ENCODE data around the gene UBE2V1.
A peak's percentile ranks its signal among the peaks of the same experiment; 100 is the strongest.
"Not testable (repeated sequence)": the region's sequence is repeated elsewhere in the genome, so short reads cannot be mapped to it uniquely, and the experiment has no call there.

Gene UBE2V1

GRCh38 chr20:50113420-50114224 lies 672 bp upstream of the UBE2V1 start:
- peak; percentile 40 for DNase-seq

DNA sequence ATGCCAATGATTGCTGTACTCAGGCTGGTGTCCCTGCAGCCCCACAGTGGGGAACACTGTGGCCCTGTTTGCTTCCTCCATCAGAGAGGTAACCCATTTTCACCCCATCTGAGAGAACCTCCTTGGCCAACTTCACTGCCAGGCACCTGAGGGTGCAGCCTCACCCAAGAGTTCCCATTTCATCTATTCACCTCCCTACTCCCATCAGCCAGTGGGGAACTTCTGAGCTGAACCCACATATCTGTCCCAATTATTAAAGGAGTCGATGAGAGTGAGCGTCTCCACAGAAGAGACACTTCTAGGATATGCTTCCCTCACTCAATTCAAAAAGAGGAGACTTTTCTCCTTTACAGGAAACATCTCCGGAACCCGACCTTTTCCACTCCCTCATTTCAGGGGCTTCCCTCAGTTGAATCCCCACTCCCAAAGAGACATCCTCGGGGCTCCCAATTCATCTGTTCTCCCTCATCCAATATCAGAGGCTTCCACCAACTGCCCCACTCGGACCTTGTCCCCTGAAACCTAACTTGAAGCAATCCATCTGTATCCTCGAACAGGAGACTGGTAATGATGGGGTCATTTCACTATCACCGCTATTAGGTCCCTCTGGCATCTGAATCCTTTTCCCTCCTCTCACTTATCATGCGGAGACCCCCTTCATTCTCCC lies 988 bp downstream of the UBE2V1 start:
- DNase-seq: no peak

GRCh38 chr20:50111120-50111828 lies 1.7 kb downstream of the UBE2V1 start:
- no peak for DNase-seq

- peak; percentile 21 for DNase-seq
These were observed 2.6 kb downstream of the UBE2V1 start for GRCh38 chr20:50110141-50111047.

DNA sequence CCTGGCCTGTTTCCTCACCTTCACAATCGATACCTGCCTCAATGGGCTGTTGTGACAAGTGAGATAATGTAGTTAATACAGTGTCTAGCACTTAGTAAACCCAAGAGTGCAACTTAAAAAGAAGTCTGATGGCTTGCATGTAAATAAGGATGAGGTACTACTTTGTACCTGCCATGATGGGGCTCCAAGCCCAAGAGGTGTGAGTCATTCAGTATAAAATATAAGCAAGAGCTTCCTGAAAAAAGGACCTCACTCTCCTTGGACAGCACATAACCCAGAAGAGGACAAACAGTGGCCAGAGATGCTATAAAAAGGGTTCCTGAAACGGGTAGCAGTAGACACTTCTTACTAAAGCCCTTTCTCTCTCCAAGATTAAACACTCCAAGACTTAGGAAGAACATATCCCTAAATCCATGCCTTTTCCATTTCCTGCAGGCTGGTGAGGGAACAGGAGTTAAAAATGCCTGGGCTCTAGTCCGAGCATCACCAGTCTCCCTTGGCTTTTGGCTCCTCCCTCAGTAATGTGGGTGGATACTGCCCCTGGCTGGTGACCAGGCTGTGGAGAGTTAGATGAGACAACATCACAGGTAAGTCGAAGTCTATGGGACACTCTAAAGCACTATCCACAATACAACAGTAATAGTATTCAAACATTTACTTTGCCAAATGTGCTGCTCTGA lies 4.3 kb downstream of the UBE2V1 start:
- no peak for DNase-seq

DNA sequence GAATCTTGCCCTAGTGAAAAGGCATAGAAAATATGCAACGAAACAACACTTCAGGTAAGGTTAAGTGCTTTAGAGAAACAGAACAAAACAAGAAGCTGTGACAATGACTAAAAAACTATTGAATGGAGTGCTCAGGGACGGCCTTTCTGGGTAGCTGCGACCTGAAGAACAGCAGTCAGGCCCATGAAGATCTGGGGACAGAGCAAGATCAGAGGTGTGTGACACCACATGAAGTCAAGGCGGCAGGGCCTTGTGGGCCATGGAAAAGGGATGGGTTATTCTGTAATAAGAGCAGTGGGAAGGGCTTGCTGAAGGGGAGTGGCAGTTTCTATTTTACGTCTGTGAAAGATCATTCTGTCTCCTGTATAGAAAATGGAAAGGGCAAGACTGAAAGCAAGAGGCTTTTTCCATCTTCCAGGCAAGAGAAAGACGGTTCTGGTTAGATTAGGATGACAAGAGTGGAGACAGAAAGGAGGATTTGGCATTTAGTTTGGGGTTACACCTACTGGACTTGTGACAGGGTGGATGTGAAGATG lies 5.1 kb downstream of the UBE2V1 start:
- no peak for DNase-seq

DNA sequence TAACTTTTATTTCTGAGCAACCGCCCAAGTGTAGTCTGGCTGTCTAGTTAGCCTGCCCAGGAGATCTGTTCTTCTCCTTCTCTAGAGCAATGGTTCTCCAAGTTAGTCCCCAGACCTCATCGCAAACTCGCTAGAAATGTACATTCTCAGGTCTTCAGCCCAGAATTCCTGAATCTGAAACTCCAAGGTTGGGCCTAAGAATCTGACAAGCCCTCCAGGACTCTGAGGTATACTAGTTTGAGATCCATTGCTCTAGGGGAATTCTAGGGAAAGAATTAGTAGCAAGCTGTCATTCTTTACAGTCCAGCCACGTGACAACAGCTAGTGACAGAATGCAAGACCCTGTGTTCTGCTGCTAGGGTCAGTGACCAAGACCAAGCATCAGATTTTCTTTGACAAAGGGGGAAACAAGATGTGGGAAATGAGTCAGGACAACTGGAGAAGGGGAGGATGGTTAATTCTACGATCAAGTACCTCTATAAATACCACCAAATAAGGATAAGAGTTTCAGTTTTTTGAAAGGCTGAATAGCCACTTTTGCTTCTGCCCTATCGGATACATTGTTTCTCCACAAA lies 5.8 kb downstream of the UBE2V1 start:
- DNase-seq: no peak

GRCh38 chr20:50106669-50107068 lies 6.3 kb downstream of the UBE2V1 start:
- DNase-seq: not testable (repeated sequence)

GRCh38 chr20:50103464-50104107 lies 9.4 kb downstream of the UBE2V1 start:
- not testable (repeated sequence) for DNase-seq

DNA sequence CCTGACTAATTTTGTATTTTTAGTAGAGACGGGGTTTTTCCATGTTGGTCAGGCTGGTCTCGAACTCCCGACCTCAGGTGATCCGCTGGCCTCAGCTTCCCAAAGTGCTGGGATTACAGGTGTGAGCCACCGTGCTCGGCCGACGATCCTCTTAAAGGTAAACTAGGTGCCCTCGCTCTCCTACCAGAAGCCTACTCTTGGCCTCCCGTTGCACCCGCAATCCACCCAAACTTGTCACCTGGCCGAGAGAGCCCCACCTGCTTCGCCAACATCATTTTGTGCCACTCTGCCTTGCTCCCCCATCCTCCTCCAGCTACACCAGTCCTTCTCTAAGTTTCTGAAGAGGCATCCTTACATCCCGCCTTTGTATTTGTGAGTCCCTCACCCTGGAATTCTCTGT lies 10.4 kb downstream of the UBE2V1 start:
- not testable (repeated sequence) for DNase-seq

DNA sequence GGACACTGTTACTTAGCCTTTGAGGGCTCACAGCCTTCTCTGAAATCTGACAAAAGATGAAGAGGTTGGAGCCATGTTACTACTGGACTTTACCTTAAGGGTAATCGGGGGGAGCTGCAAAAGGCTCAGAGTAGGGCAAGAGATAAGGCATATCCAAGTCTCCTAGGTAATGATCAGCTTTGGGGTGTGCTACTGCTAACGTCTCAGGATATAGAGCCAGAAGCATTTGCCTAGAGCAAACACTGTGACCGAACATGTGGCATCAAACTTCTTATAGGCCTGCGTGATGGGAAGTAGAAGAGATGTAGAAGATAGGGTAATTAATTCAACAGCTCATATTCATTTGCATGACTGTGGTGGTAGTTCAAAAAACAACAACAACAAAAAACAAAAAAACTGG lies 11.1 kb downstream of the UBE2V1 start:
- no peak for DNase-seq

DNA sequence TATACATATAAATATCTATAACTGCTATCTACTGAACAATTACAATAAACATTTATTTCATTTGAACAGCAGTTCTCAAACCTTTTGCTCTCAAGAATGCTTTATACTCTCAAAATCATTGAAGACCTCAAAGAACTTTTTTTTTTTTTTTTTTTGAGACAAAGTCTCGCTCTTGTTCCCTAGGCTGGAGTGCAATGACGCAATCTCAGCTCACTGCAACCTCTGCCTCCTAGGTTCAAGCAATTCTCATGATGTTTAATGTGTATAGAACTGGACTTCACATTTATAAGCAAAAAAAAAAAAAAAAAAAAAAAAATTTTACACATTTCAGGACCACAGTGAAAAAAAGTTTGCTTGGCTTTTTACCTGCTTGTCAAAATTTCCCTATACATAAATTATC lies 11.7 kb downstream of the UBE2V1 start:
- DNase-seq: no peak

DNA sequence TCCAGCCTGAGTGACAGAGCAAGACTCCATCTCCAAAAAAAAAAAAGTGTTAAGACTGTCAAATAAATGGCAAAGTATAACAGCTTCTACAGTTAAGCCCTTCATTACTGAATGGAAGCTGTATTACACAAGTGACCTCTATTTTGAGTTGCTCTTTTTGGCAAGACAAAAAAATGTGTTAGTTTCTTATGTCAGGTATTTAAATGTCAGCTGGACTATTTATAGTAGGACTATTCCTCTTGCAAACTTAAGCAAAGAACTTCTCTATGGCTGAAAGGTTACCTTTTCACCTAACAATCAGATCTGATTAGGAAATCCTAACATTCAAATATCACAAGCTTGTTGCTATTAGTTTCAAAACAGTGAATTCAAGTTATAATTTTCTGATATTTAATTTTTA lies 12.4 kb downstream of the UBE2V1 start:
- no peak for DNase-seq

GRCh38 chr20:50099565-50099991 lies 13.4 kb downstream of the UBE2V1 start:
- DNase-seq: peak; percentile 18

DNA sequence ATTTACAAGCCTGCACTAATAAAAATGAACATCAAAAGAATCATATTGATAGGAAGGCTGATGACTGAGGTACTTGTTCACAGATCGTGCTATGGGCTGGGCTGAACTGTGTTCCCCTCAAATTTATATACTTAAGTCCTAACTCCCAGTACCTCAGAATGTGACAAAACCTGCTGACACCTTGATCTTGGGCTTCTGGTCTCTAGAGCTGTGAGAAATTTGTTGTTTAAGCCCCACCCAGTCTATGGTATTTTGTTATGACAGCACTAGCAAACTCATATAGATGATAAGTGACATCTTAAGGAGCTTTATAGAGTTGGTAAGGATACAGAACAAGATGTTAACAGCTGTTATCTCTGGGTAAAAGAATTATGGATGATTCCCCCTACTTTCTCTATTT lies 13.8 kb downstream of the UBE2V1 start:
- DNase-seq: no peak

DNA sequence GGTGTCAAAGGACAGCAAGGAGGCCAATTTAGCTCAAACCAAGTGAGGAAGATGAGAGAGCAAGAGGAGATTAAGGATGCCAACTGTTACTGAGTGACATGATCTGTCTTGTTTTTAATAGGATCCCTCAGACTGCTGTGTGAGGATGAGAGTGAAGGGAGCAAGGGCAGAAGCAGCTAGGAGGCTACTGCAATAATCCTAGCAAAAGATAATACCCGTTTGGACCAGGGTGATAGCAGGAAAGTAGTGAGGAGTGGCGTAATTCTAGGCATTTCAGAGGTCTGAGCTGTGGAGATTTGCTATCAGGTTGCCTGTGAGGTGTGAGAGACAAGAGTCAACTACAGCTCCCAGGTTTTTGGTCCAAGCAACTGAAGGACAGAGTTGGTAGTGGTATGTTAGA lies 14.7 kb downstream of the UBE2V1 start:
- DNase-seq: peak; percentile 72

DNA sequence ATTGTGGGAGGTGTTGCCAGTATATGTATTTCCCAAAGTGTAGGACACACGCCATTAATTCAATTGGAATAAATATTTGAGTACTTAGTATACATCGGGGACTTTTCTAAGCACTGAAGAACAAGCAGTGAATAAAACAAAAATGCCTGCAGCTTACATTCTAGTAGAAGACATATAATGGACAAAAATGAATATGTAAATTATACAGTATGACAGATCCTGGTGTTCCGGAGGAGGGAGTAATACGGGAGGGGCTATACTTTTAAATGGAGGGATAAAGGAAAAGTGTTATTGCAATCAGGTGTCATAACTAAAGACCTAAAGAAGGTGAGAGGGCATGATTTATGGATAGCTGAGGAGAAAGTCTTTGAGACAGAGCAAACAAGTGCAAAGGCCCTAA lies 15.1 kb downstream of the UBE2V1 start:
- no peak for DNase-seq

- DNase-seq: no peak
These were observed 16.7 kb downstream of the UBE2V1 start for GRCh38 chr20:50096237-50096636.

GRCh38 chr20:50095476-50096078 lies 17.4 kb downstream of the UBE2V1 start:
- no peak for DNase-seq

GRCh38 chr20:50094522-50094921 lies 18.4 kb downstream of the UBE2V1 start:
- no peak for DNase-seq

DNA sequence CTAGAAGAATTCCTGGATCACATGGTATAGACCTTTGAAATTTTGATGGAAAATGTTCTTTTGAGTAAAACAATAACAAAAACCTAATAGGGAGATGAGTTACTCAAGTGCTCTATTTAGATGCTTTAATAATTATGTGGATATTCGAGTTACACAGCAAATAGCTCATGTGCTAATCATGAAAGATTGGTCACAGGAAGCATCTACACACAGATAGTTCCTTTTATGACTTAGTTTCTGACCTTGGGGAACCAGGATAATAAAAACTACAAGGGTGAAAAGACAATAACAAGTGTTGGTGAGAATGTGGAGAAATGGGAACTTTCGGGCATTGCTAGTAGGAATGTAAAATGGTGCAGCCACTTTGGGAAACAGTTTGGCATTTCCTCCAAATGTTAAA lies 19.7 kb downstream of the UBE2V1 start:
- DNase-seq: no peak
